PC-9 (cell line): Measurements from ENCODE around the gene TIMM23. TPM values are rescaled to one million over a fixed set of nuclear protein-coding genes. Genes with fewer than 3 reads are reported as not detected.
A peak's percentile ranks its signal among the peaks of the same experiment; 100 is the strongest.
"Not testable (repeated sequence)": the region's sequence is repeated elsewhere in the genome, so short reads cannot be mapped to it uniquely, and the experiment has no call there.

Source experiments
- BruUV-seq: library from RNA; stranded (reverse); fragments of 400-500 nt; replicated peaks from 2 replicates; lab custom pipeline; 2021; lab: Mats Ljungman, UMichigan
- CTCF ChIA-PET: fragments of 300-600 bp; sonication (Branson Sonifier 250); formaldehyde crosslinking; loops from one replicate; lab custom pipeline; 2022; ENCODE audit warnings: antibody characterized with exemption; lab: Charles Lee
- POLR2A ChIA-PET: fragments of 300-600 bp; sonication (Branson Sonifier 250); formaldehyde crosslinking; loops from one replicate; lab custom pipeline; 2022; ENCODE audit warnings: antibody characterized with exemption; ENCODE audit not compliant: unreplicated experiment; lab: Charles Lee
- DNase-seq, 2 experiments: peaks; one replicate each; pipeline versions ENCODE4 v3.0.0 to v3.0.0-alpha.2; 2015 to 2022; ENCODE audit warnings: mixed read lengths in 1 of 2
- H2AFZ ChIP-seq: fragments of 200-600 bp; sonication (generic); 2 replicates; pipeline ENCODE4 v1.8.1; 2017; ENCODE audit warnings: antibody characterized with exemption
- H3F3A ChIP-seq: fragments of 200-600 bp; sonication (generic); 2 replicates; pipeline ENCODE4 v1.8.1; 2017; ENCODE audit warnings: antibody characterized with exemption, mild to moderate bottlenecking, low read depth; ENCODE audit not compliant: insufficient read depth
- H3K27ac ChIP-seq: fragments of 200-600 bp; sonication (generic); 2 replicates; pipeline ENCODE4 v1.6.1; 2016; ENCODE audit warnings: mixed run types
- H3K27me3 ChIP-seq: fragments of 200-600 bp; sonication (generic); 2 replicates; pipeline ENCODE4 v1.6.1; 2016; ENCODE audit warnings: low read depth, mixed run types; ENCODE audit not compliant: insufficient read depth
- H3K36me3 ChIP-seq: fragments of 200-600 bp; sonication (generic); 2 replicates; pipeline ENCODE4 v1.6.1; 2016; ENCODE audit warnings: low read depth, mixed run types
- H3K4me1 ChIP-seq: fragments of 200-600 bp; sonication (generic); replicated peaks from 2 replicates; pipeline ENCODE4 v1.6.1; 2016; ENCODE audit warnings: mixed run types; ENCODE audit not compliant: insufficient read depth
- H3K4me2 ChIP-seq: fragments of 200-600 bp; sonication (generic); 2 replicates; pipeline ENCODE4 v1.6.1; 2017; ENCODE audit warnings: mixed run types
- H3K4me3 ChIP-seq: fragments of 200-600 bp; sonication (generic); 2 replicates; pipeline ENCODE4 v1.6.1; 2016; ENCODE audit warnings: mixed run types
- H3K79me2 ChIP-seq: fragments of 200-600 bp; sonication (generic); 2 replicates; pipeline ENCODE4 v1.6.1; 2017; ENCODE audit warnings: low read depth, mixed run types
- H3K9me2 ChIP-seq: fragments of 200-600 bp; sonication (generic); 2 replicates; pipeline ENCODE4 v1.8.1; 2017; ENCODE audit warnings: mild to moderate bottlenecking; ENCODE audit not compliant: insufficient read depth
- H3K9me3 ChIP-seq: fragments of 200-600 bp; sonication (generic); 2 replicates; pipeline ENCODE4 v1.8.1; 2016; ENCODE audit warnings: low read depth; ENCODE audit not compliant: insufficient read depth
- H4K20me1 ChIP-seq: fragments of 200-600 bp; sonication (generic); 2 replicates; pipeline ENCODE4 v1.8.1; 2017; ENCODE audit not compliant: insufficient read depth
- CTCF ChIP-seq: fragments of 200-600 bp; sonication (generic); conservative IDR thresholded peaks from 2 replicates; pipeline ENCODE4 v1.6.1; 2017; ENCODE audit warnings: mixed run types, antibody characterized with exemption, mild to moderate bottlenecking, moderate library complexity
- EZH2 ChIP-seq: fragments of 200-600 bp; sonication (generic); IDR thresholded peaks from 2 replicates; pipeline ENCODE4 v1.8.0; 2017; ENCODE audit warnings: antibody characterized with exemption, low read depth
- intact Hi-C: fragments of 100-400 bp; cut with micrococcal nuclease; formaldehyde crosslinking; loops from one replicate; pipeline ENCODE4 v1.10.0; 2022; ENCODE audit not compliant: unreplicated experiment
- total RNA-seq: library from RNA; stranded (reverse); gene quantifications from 2 replicates; pipeline ENCODE4 v1.2.3, GENCODE V29; 2021

TIMM23 gene
- total RNA-seq, 1 experiment from 2014 or later: 82.4 TPM

- TF ChIP-seq EZH2 (no peak), CTCF (no peak)
- H3K27ac ChIP-seq: no peak overlapping the region
- no peak overlapping the region for H3K4me3 ChIP-seq
- H3K27me3 ChIP-seq: no peaks in the 10 kb centered on the region
- H3K4me2 ChIP-seq: no peak overlapping the region
- no TSS peak for BruUV-seq
- peaks cover 30% of the 10 kb centered on the region for H3F3A ChIP-seq
- H2AFZ ChIP-seq: no peak overlapping the region
- POLR2A ChIA-PET: no interaction called here
- intact Hi-C loops: no loop called here
- H3K9me2 ChIP-seq: no peaks in the 10 kb centered on the region
- no peaks in the 10 kb centered on the region for H3K4me1 ChIP-seq
- CTCF ChIA-PET: interaction anchor here (0.6 kb wide), 1 partner anchor 89 kb away, joined by 3 read pairs; no protein-coding TSS in a partner anchor
- peaks cover 59% of the 10 kb centered on the region for H3K36me3 ChIP-seq
- peaks cover 3% of the 10 kb centered on the region; the same call in 1 of the 2 replicates for H3K9me3 ChIP-seq
- no peaks in the 10 kb centered on the region for H3K79me2 ChIP-seq
- H4K20me1 ChIP-seq: peaks cover 35% of the 10 kb centered on the region
- no peak for DNase-seq
Measured at GRCh38 chr10:46001187-46001756, 29.0 kb downstream of the TIMM23 start.

GRCh38 chr10:46002189-46002687, 29.9 kb downstream of the TIMM23 start:
- CTCF ChIA-PET: interaction anchor here (0.6 kb wide), 1 partner anchor 88 kb away, joined by 3 read pairs; no protein-coding TSS in a partner anchor
- H3K4me3 ChIP-seq, intact Hi-C loops, H3K27me3 ChIP-seq, H3K27ac ChIP-seq, BruUV-seq, H3K4me2 ChIP-seq, DNase-seq, POLR2A ChIA-PET, H3K9me3 ChIP-seq, H3K9me2 ChIP-seq, H3K4me1 ChIP-seq, H2AFZ ChIP-seq, H3K79me2 ChIP-seq: not testable (repeated sequence)
- peaks cover 37% of the 10 kb centered on the region for H3F3A ChIP-seq
- H4K20me1 ChIP-seq: peaks cover 34% of the 10 kb centered on the region
- peaks cover 66% of the 10 kb centered on the region for H3K36me3 ChIP-seq

GRCh38 chr10:46002916-46003693, 30.8 kb downstream of the TIMM23 start:
- BruUV-seq: TSS peak; percentile 20
- Histone ChIP-seq H3K79me2 (no peaks in the 10 kb centered on the region), H3K4me2 (no peak overlapping the region), H3K9me3 (peaks cover 3% of the 10 kb centered on the region; the same call in 1 of the 2 replicates), H3K9me2 (no peaks in the 10 kb centered on the region), H3F3A (peaks cover 37% of the 10 kb centered on the region), H3K27me3 (no peaks in the 10 kb centered on the region), H4K20me1 (peaks cover 31% of the 10 kb centered on the region; the same call in 1 of the 2 replicates), H3K4me1 (no peaks in the 10 kb centered on the region), H3K4me3 (no peak overlapping the region), H2AFZ (no peak overlapping the region), H3K36me3 (peaks cover 65% of the 10 kb centered on the region), H3K27ac (no peak overlapping the region)
- ChIA-PET POLR2A (no interaction called here), CTCF (no interaction called here)
- DNase-seq: no peak
- TF ChIP-seq EZH2 (no peak), CTCF (no peak)
- intact Hi-C loops: no loop called here
